Activated naive CD4-positive, alpha-beta T cell treated with anti-CD3 and anti-CD28 coated beads, Interleukin-2, amount 50 U/mL, for 72 hours (primary cell): Measurements from ENCODE around the gene HBE1. TPM values are rescaled to one million over a fixed set of nuclear protein-coding genes. Genes with fewer than 3 reads are reported as not detected.

ENCODE experiments used
- ATAC-seq, 2 donors: fragments of 150-1000 bp; cut with Tn5 transposase; 2 replicates each; pipeline ENCODE4 v1.10.0; 2021; ENCODE audit warnings: mild to moderate bottlenecking in 2 of 2, moderate library complexity in 2 of 2
- DNase-seq, 2 donors: peaks; one replicate each; pipeline ENCODE4 v3.0.0; 2021 to 2022; ENCODE audit warnings: low spot score in 2 of 2
- H3K27ac Mint-ChIP-seq, 2 donors: one replicate each; pipeline ENCODE4 v1.8.0; 2022; ENCODE audit warnings: mild to moderate bottlenecking in 2 of 2, mixed read lengths in 2 of 2
- H3K36me3 Mint-ChIP-seq, 2 donors: one replicate each; pipeline ENCODE4 v1.8.0; 2022; ENCODE audit warnings: mixed read lengths in 2 of 2
- H3K9me3 Mint-ChIP-seq, 2 donors: one replicate each; pipeline ENCODE4 v1.8.0; 2022; ENCODE audit warnings: mixed read lengths in 2 of 2
- total RNA-seq, 2 donors: library from RNA; stranded (reverse); gene quantifications; one replicate each; pipeline ENCODE4 v1.2.3, GENCODE V29; 2022

The HBE1 gene
- total RNA-seq, 2 donors from 2014 or later: not detected

DNA sequence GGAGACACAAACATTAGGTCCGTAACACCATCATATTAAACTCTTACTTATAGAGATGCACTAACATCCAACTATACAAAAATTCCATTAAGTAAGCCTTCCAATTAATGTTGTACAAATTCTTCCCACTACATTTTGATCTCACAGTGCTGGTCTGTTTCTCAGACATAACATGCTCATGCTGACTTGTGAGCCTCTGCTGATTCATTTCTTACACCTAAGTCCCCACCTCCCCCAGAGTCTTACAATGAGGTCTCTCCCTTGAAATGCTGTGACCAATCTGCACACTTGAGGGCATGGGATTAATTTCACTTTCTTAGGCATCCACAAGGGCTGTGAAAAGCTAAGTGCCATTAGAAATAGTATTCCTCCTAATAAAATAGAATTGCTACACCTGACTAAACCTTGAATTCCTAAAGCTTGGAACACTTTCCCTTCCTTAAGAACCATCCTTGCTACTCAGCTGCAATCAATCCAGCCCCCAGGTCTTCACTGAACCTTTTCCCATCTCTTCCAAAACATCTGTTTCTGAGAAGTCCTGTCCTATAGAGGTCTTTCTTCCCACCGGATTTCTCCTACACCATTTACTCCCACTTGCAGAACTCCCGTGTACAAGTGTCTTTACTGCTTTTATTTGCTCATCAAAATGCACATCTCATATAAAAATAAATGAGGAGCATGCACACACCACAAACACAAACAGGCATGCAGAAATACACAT lies 22.1 kb downstream of the HBE1 start:
- H3K27ac Mint-ChIP-seq: no peak overlapping the region
- no peaks in the 10 kb centered on the region for H3K36me3 Mint-ChIP-seq
- H3K9me3 Mint-ChIP-seq: no peaks in the 10 kb centered on the region
- no peak for DNase-seq
- ATAC-seq: no peak

DNA sequence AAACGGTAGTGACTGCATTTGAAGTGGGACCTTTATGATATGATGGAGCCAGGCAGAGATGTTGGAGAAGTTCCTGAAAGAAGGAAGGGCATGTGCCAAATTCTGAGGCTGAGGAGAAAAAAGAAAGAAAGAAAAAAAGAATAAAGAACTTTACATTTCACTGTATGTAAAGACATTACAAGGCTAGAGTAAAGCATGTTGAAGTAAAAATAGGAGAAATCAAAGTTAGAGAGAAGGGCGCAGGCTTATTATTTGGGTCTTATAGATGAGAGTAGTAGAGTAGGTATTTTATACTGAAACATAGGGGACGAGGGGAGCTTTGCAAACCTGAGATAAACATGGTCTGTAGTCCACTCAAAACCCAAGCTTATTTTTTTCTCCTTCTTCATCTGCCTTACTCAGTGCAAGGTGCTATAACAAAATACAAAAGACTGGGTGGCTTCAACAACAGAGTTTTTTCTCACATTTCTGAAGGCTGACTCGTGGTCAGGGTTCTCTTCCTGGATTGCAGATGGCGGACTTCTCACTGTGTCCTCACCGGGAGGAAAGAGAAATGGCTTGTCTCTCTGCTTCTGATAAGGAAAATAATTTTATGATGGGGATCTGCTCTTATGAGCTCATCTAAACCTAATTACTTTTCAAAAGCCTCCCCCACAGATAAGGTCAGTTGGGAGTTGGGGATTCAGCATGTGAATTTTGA lies 22.8 kb downstream of the HBE1 start:
- Mint-ChIP-seq H3K27ac (no peak overlapping the region), H3K9me3 (no peaks in the 10 kb centered on the region), H3K36me3 (no peaks in the 10 kb centered on the region)
- no peak for ATAC-seq
- DNase-seq: no peak

DNA sequence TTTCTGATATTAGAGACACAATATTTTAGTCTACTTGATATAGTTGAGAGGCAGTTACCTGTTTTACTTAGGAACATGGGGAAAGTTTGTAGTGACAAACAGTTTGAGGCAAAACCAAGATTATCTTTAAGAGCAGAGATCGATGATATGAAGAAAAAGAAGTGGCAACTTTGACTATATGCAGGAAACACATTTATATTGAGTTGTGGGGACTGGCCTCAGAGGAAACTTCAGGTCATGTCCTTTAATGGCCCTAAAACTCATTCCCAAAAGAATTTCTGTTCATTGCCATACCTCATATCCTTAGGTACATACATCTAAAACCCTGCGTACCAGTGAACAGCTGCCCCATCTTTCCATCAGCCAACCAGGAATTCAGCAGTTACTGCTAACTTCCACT lies 24.6 kb downstream of the HBE1 start:
- Mint-ChIP-seq H3K9me3 (no peaks in the 10 kb centered on the region), H3K36me3 (no peaks in the 10 kb centered on the region), H3K27ac (no peak overlapping the region)
- ATAC-seq (no peak), DNase-seq (no peak)

DNA sequence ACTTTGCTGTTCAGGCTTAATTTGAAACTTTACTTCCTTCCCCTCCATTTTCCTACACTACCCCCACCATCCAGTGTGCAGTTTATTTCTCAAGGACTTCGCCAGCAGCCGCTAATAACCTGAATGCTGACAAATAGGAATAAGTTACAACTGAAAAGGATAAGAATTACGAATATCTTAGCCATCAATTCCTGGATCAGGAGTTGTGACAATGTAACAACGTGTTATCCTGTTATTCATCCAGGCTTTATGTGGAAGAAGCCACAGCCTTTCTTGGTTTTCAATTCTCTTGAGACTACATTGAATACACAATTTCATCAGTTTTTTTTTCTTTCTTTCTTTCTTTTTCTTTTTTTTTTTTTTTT lies 25.9 kb downstream of the HBE1 start:
- ATAC-seq (no peak), DNase-seq (no peak)
- Mint-ChIP-seq H3K36me3 (no peaks in the 10 kb centered on the region), H3K27ac (no peak overlapping the region), H3K9me3 (no peaks in the 10 kb centered on the region)

DNA sequence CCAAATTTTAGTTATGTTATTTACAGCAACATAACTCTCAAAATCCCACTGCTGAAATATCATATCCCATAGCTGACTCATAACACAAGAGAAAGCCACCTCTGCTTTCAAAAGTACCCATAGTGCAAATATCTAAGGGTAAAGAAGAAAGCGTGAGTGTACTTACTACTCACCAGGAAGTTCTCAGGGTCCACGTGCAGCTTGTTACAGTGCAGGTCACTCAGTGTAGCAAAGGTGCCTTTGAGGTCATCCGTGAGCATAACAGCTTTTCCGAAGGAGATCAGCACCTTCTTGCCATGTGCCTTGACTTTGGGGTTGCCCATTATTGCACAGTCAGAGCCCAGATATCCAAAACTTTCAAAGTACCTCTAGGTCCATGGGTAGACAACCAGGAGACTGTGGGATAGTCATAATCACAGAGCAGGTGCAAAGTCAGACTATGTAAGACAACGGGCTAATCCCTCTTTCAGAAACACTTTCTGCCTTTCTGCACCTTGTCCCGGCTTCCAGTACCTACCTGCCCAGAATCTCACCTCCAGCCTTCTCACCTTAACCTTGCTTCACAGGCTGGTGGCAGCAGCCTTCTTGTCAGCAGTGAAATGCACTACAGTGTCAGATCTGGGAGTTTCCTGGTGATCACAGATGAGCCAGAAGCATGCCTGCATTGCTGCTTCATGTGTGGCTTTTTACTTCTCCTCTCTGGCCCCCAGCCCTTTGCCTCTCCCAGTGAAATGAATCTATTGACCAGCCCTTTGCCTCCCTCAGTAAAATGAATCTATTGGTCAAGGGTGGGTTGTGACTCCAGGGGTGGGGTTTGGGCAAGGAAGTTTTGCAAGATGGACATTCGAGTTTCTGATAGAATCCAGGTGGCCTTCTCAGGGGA lies 26.6 kb downstream of the HBE1 start:
- DNase-seq (no peak), ATAC-seq (no peak)
- H3K27ac Mint-ChIP-seq: no peak overlapping the region
- no peaks in the 10 kb centered on the region for H3K9me3 Mint-ChIP-seq
- no peaks in the 10 kb centered on the region for H3K36me3 Mint-ChIP-seq

DNA sequence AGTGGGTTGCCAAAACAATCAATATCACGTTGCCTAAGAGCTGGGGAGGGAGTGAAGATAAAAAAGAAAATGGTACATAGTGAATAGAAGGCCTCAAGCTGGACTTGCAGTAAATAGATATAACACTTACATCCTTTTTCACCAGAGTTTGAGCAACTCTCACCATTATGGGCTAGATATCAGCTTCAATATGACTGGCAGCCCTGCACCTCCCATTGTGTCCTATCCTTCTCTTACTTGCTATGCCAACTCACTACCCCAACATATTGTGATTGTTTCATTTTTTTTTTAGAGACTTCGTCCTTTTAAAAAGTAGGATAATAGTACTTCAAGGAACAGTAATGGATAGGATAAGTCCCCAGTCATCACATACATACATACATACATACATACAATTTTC lies 27.5 kb downstream of the HBE1 start:
- Mint-ChIP-seq H3K36me3 (no peaks in the 10 kb centered on the region), H3K9me3 (no peaks in the 10 kb centered on the region), H3K27ac (no peak overlapping the region)
- no peak for ATAC-seq
- DNase-seq: no peak

DNA sequence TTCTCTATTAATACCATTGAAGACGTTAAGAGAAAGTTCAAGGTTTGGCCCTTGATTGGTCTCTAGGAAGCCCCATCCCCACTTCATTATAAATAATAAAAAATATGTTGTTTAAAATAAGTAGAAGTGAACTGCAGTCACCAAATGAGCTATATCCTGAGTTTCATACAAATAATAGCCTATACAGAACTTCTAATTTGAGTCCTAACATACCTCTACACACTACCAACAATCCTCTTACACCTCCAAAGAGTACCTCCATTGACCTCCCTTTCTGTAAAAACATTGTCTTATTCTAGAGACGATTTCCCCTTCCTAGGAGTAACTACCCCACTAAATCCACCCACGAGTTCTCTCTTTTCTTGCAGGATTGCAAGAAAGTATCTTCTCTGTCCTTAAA lies 28.3 kb downstream of the HBE1 start:
- no peak for ATAC-seq
- Mint-ChIP-seq H3K27ac (no peak overlapping the region), H3K9me3 (no peaks in the 10 kb centered on the region), H3K36me3 (no peaks in the 10 kb centered on the region)
- no peak for DNase-seq

DNA sequence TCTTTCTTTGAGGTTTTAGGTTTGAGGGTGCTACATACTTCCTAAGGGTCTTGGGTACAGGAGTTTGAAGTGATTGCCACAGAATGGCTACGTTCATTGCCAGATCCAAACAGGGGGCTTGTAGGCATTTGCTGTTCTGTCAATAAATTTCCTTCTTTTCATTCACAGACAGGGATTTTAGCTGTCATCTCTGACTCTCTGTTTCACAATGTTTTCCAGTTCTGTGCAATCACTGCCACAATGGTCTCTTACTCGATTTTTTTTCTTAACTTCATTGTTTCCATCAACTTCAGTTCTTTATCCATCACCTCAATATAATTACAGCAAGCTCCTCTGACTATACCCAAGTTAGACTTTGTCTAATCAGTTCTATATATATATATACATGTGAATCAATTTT lies 29.3 kb downstream of the HBE1 start:
- Mint-ChIP-seq H3K9me3 (no peaks in the 10 kb centered on the region), H3K27ac (no peak overlapping the region), H3K36me3 (no peaks in the 10 kb centered on the region)
- ATAC-seq (no peak), DNase-seq (no peak)

DNA sequence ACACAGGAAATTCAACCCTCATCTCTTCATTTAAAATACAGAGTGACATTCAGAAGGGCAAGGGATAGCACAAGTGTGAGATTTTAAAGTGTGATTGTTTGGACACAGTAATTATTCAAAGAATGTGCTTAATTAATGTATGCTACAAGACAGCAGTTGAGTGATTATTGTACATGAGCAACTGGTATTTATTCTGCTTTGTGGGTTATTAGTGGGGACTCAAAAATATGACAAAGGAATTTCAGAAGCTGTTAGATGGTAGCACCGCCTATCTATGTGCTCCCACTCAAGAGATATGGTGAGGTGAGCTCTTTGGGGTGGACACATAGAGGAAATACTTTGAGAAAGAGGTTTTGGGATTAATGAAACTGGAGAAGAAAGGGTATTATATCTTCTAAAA lies 29.7 kb downstream of the HBE1 start:
- H3K9me3 Mint-ChIP-seq: no peaks in the 10 kb centered on the region
- ATAC-seq (no peak), DNase-seq (no peak)
- H3K36me3 Mint-ChIP-seq: no peaks in the 10 kb centered on the region
- H3K27ac Mint-ChIP-seq: no peak overlapping the region

DNA sequence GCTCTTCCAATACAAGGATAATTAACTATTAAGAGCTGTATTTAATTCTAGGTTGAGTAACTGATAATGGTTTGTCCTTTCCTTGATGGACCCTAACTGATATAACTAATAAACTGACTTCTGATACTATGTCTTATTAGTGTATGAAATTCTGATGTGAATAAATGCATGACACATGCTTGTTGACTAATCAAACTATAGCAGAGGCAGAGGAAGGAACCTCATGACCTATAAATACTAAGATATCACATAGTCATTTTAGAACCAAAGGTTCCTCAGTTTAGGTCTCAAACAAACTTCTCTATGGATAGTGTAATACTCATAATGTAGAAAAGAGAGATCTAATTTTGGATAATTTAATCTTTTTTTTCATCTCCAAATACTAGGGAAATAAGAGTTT lies 30.7 kb downstream of the HBE1 start:
- Mint-ChIP-seq H3K36me3 (no peaks in the 10 kb centered on the region), H3K27ac (no peak overlapping the region), H3K9me3 (no peaks in the 10 kb centered on the region)
- no peak for DNase-seq
- ATAC-seq: no peak

DNA sequence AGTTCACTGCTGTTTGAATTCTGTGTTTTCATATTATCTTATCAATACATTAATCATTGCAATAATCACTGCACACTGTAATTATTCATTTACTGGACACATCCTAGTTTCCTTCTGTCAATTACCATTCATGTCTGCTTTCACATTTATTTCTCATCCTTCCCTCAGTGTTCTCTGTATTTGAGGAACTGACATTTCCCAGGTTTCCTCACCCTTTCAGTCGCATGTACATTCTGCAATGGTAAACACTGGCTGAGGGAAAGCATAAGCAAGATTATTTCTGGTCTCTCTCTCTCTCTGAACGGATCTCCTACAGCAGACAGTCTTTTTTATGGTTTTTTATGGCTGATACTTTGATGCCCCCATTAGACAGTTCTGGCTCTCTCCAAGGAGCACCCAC lies 31.3 kb downstream of the HBE1 start:
- ATAC-seq (no peak), DNase-seq (no peak)
- Mint-ChIP-seq H3K9me3 (no peaks in the 10 kb centered on the region), H3K36me3 (no peaks in the 10 kb centered on the region), H3K27ac (no peak overlapping the region)

DNA sequence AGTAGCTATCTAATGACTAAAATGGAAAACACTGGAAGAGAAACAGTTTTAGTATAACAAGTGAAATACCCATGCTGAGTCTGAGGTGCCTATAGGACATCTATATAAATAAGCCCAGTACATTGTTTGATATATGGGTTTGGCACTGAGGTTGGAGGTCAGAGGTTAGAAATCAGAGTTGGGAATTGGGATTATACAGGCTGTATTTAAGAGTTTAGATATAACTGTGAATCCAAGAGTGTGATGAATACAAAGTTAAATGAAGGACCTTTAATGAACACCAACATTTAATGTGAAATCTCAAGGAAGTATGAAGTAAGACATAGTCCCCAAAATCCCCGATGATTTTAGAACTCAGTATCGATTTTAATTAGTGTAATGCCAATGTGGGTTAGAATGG lies 32.3 kb downstream of the HBE1 start:
- no peaks in the 10 kb centered on the region for H3K36me3 Mint-ChIP-seq
- DNase-seq (no peak), ATAC-seq (no peak)
- H3K27ac Mint-ChIP-seq: no peak overlapping the region
- no peaks in the 10 kb centered on the region for H3K9me3 Mint-ChIP-seq

DNA sequence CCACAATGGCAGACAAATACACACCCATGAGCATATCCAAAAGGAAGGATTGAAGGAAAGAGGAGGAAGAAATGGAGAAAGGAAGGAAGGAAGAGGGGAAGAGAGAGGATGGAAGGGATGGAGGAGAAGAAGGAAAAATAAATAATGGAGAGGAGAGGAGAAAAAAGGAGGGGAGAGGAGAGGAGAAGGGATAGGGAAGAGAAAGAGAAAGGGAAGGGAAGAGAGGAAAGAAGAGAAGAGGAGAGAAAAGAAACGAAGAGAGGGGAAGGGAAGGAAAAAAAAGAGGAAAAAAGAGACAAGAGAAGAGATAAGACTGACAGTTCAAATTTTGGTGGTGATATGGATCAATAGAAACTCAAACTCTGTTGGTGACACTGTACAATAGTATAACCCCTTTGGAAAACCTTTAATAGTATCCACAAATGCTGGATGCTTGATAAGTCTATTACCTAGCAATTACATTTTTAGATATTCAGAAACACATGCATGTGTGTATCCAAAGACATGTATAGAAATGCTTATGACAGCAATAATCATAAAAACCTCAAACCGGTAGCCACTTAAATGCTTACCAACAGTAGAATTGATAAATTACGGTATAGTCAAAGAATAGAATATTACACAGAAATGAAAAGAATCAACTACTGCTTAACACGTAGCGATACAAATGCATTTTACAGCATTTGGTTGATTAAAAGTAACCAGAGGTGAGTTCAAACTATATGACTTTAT lies 34.2 kb downstream of the HBE1 start:
- H3K36me3 Mint-ChIP-seq: no peaks in the 10 kb centered on the region
- no peaks in the 10 kb centered on the region for H3K9me3 Mint-ChIP-seq
- no peak overlapping the region for H3K27ac Mint-ChIP-seq
- DNase-seq: no peak
- ATAC-seq: no peak

DNA sequence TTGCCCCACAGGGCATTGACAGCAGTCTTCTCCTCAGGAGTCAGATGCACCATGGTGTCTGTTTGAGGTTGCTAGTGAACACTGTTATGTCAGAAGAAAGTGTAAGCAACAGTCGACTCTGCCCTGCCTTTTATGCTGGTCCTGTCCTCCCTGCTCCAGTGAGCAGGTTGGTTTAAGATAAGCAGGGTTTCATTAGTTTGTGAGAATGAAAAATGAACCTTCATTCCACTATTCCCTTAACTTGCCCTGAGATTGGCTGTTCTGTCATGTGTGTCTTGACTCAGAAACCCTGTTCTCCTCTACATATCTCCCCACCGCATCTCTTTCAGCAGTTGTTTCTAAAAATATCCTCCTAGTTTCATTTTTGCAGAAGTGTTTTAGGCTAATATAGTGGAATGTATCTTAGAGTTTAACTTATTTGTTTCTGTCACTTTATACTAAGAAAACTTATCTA lies 35.3 kb downstream of the HBE1 start, which contains the start of gene HBD:
Gene HBD (minus strand): TSS at position 103 of the 454 bp plus-strand sequence. CDS start 50 bp downstream, at position 53.
- no peaks in the 10 kb centered on the region for H3K36me3 Mint-ChIP-seq
- no peak for DNase-seq
- ATAC-seq: no peak
- no peak within 1 kb of the TSS for H3K27ac Mint-ChIP-seq
- H3K9me3 Mint-ChIP-seq: no peaks in the 10 kb centered on the region

DNA sequence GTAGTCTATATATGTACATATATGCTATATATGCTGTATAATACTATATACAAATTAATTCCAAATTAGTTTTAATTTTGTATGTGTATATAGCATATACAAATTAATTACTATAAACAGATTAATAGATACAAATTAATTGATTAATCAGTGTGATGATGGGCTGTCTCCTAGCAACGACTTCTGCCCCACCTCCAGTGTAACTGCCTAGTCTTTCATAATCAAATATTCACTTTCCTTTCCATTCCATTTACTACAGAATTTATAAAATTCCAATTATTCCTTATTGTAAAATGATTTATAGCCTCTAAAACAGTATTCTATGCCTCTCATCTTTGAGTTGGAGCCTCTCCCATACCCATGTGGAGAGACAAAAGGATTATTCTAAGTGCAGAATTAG lies 36.4 kb downstream of the HBE1 start:
- no peak for DNase-seq
- Mint-ChIP-seq H3K27ac (no peak overlapping the region), H3K9me3 (no peaks in the 10 kb centered on the region), H3K36me3 (no peaks in the 10 kb centered on the region)
- no peak for ATAC-seq

DNA sequence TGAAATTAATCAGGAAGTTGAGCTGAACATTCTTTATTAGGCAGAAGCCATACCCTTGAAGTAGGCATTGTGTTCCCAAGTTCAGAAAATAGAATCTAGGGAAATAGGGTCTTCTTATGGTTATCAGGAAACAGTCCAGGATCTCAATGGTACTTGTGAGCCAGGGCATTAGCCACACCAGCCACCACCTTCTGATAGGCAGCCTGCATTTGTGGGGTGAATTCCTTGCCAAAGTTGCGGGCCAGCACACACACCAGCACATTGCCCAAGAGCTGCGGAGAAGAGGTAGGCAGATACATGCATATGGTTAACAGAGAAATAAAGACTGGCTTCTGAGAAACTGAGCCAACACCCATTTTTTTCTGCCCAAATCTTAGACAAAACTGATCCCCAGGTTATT lies 36.9 kb downstream of the HBE1 start:
- Mint-ChIP-seq H3K9me3 (no peaks in the 10 kb centered on the region), H3K36me3 (no peaks in the 10 kb centered on the region), H3K27ac (no peak overlapping the region)
- DNase-seq (no peak), ATAC-seq (no peak)

DNA sequence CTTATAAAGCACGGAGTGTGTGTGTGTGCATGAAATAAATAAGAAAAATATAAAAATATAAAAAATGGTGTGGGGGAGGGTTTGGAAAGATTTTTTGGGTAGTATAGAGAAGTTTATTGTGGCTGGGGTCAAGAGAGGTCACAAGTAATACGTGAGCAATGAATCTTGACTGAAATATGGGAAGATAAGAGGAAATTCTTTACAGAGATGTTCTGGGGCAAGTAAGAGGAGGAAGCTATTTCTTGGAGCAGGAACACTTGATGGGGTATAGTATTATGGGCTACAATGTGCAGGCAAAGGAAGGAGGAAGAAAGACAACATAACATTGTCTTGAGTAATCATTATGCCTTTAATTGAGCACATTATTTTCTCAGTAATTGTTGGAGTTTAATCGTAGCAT lies 37.6 kb downstream of the HBE1 start:
- no peaks in the 10 kb centered on the region for H3K36me3 Mint-ChIP-seq
- ATAC-seq (no peak), DNase-seq (no peak)
- H3K27ac Mint-ChIP-seq: no peak overlapping the region
- no peaks in the 10 kb centered on the region for H3K9me3 Mint-ChIP-seq
